Coronary artery (tissue), 2 donors: ENCODE results near the gene S100A13.
"Not testable (repeated sequence)": the region's sequence is repeated elsewhere in the genome, so short reads cannot be mapped to it uniquely, and the experiment has no call there.

ENCODE experiments used
- DNase-seq: peaks from one replicate; pipeline ENCODE4 v3.0.0-alpha.2; 2017; ENCODE audit warnings: low spot score
- H3K27ac ChIP-seq, 2 donors: fragments of 200-600 bp; sonication (generic); one replicate each; pipeline ENCODE4 v1.5.1; 2016 to 2019
- H3K4me3 ChIP-seq: fragments of 200-600 bp; sonication (generic); 2 replicates; pipeline ENCODE4 v1.5.1; 2016; ENCODE audit warnings: mild to moderate bottlenecking, moderate library complexity
- TF ChIP-seq, protein P1 (sequence below): fragments of 200-600 bp; sonication (generic); IDR thresholded peaks from one replicate; pipeline ENCODE4 v1.5.1; 2019; ENCODE audit warnings: antibody characterized with exemption

The S100A13 gene

DNA sequence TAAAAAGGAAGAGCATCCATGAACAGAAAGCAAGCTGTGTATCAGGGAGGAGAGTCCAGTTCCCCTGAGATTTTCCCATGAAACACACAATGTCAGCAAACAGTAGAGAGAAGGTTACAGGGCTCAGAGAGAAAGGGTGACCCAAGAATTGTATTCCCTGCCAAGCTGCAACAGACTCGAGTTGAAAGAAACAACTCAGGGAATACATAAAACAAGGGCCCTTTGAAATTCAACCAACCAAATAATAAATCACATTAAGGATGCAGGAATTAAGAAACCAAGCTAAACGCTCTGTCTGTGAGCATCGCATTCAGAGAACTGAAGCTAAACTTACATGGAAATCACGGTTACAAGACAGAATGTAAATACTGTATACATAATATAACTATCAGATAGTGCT lies 34.6 kb downstream of the S100A13 start:
- no peak overlapping the region for H3K27ac ChIP-seq
- H3K4me3 ChIP-seq = no peak overlapping the region
- no peak for DNase-seq
- TF ChIP-seq, protein P1, sequence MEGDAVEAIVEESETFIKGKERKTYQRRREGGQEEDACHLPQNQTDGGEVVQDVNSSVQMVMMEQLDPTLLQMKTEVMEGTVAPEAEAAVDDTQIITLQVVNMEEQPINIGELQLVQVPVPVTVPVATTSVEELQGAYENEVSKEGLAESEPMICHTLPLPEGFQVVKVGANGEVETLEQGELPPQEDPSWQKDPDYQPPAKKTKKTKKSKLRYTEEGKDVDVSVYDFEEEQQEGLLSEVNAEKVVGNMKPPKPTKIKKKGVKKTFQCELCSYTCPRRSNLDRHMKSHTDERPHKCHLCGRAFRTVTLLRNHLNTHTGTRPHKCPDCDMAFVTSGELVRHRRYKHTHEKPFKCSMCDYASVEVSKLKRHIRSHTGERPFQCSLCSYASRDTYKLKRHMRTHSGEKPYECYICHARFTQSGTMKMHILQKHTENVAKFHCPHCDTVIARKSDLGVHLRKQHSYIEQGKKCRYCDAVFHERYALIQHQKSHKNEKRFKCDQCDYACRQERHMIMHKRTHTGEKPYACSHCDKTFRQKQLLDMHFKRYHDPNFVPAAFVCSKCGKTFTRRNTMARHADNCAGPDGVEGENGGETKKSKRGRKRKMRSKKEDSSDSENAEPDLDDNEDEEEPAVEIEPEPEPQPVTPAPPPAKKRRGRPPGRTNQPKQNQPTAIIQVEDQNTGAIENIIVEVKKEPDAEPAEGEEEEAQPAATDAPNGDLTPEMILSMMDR = no peak

DNA sequence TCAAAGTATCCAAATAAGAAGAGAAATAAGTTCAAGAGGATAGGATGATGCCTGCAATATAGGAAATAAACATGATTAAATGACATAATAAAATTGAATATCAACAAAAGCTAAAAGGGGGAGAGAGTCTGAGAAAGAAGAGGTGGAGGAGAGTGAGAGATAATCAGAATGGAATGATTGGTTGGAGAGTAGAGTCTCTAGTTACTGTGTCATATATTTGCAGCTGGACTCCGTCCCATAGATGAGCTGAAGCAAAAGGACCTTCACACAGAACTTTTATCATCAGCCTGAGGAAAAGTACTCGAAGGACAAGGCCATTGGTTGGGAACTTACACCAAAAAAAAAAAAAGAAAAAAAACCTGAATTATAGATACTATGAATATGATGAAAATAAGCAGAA lies 38.8 kb downstream of the S100A13 start:
- Histone ChIP-seq H3K27ac (no peak overlapping the region), H3K4me3 (no peak overlapping the region)
- DNase-seq = no peak
- TF ChIP-seq, protein P1 = no peak

DNA sequence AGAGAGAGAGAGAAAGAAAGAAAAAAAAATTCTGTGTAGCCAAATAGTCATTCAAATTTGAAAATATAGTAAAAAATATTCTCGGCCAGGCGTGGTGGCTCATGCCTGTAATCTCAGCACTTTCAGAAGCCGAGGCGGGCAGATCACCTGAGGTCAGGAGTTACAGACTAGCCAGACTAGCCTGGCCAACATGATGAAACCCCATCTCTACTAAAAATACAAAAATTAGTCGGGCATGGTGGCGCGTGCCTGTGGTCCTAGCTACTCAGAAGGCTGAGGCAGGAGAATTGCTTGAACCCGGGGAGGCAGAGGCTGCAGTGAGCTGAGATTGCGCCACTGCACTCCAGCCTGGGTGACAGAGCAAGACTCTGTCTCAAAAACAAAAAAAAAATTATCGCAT lies 39.3 kb downstream of the S100A13 start:
- not testable (repeated sequence) for DNase-seq, H3K4me3 ChIP-seq, H3K27ac ChIP-seq

DNA sequence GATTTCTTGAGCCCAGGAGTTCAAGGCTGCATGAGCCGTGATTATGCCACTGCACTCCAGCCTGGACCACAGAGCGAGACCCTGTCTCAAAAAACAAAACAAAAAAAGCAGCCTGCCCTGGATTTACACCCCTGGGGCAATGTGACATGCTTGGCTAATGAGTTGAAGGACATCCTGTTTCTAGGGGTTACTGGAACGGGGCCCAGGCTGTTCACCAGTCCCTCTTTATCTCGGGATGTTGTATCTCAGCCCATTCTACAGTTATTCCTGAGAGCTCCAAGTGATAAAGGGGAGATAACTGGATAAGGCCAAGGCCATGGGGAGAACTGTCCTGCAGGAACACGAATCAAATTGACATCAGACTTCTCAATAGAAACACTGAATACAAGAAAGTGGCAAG lies 40.0 kb downstream of the S100A13 start:
- DNase-seq = no peak
- H3K27ac ChIP-seq = no peak overlapping the region
- TF ChIP-seq, protein P1 = no peak

DNA sequence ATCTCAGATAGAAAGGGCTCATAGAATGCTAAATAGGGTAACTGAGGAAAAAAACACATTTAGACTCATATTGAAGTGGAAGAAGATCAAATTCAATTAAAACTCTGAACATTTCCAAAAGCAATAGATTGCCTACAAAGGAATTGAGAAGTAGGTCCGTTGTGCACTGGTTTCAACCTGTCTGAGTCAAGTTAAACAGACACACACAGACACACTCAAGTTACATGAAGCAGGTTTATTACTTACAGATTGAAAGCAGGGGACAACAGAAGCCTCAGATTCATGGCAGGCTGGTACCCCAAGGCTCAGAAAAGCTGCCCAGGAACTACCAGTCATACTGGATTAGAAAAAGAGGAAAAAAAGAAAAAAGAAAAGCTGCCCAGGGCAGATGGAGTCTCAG lies 41.0 kb downstream of the S100A13 start:
- DNase-seq = no peak
- TF ChIP-seq, protein P1 = no peak
- H3K27ac ChIP-seq = no peak overlapping the region

More for the DNA sequence above, 40.0 kb downstream of the S100A13 start:
- H3K4me3 ChIP-seq = no peak overlapping the region

DNA sequence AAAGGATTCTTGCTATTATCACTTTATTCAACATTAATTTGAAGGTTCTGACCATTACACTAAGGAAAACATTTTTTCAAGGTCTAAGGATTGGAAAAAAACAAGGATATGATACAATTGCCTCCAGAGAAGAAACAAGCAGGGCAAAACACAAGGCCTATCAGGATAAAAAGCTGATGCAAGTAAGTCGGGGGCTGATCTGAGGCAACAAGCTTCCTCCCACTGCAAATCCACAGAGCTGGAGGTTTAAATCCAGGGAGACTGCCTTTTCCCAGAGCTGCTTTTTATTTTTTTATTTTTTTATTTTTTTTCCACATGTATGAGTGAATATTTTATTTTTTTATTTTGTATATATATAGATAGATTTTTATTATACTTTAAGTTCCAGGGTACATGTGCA lies 42.3 kb downstream of the S100A13 start:
- Histone ChIP-seq H3K4me3 (no peak overlapping the region), H3K27ac (no peak overlapping the region)
- no peak for DNase-seq
- TF ChIP-seq, protein P1 = no peak

More for the DNA sequence above, 41.0 kb downstream of the S100A13 start:
- H3K4me3 ChIP-seq = no peak overlapping the region

DNA sequence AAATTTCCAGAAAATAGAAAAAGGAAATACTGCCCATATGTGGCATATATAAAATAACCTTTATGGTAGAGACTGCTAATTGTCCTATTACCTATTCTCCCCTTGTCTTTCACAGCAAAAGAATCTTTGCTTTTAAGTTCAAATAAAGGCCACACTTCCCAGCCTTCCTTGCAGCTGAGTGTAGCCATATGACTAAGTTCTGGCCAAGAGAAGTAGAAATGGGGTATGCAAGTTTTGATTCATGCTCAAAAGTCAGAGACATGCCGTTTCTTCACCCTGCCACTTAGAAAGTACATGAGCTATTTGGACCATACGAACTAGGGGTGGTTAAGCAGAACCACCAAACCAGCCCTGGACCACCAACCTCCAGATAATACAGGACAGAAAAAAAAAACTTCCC lies 43.3 kb downstream of the S100A13 start:
- Histone ChIP-seq H3K27ac (no peak overlapping the region), H3K4me3 (no peak overlapping the region)
- DNase-seq = no peak
- TF ChIP-seq, protein P1 = no peak

DNA sequence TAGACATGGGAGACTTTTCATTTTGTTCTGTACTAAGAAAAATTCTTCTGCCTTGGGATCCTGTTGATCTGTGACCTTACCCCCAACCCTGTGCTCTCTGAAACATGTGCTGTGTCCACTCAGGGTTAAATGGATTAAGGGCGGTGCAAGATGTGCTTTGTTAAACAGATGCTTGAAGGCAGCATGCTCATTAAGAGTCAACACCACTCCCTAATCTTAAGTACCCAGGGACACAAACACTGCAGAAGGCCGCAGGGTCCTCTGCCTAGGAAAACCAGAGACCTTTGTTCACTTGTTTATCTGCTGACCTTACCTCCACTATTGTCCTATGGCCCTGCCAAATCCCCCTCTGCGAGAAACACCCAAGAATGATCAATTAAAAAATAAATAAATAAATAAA lies 43.8 kb downstream of the S100A13 start:
- not testable (repeated sequence) for H3K4me3 ChIP-seq, DNase-seq, H3K27ac ChIP-seq

DNA sequence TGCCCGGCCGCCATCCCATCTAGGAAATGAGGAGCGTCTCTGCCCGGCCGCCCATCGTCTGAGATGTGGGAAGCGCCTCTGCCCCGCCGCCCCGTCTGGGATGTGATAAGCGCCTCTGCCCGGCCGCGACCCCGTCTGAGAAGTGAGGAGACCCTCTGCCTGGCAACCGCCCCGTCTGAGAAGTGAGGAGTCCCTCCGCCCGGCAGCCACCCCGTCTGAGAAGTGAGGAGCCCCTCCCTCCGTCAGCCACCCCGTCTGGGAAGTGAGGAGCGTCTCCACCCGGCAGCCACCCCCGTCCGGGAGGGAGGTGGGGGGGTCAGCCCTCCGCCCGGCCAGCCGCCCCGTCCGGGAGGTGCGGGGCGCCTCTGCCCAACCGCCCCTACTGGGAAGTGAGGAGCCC lies 44.5 kb downstream of the S100A13 start:
- not testable (repeated sequence) for H3K27ac ChIP-seq, H3K4me3 ChIP-seq, DNase-seq
